ENCODE results near the gene CLK1. TPM values are rescaled to one million over a fixed set of nuclear protein-coding genes. Genes with fewer than 3 reads are reported as not detected.

CLK1 gene
- total and polyA plus RNA-seq, 9 of the 15 experiments (the other 6 are each of a cell fraction or from before 2014, with no cell fraction given): 29.3 to 99.2 (median 47.0) TPM

GRCh38 chr2:200814917-200815316 is 49.5 kb downstream of the CLK1 start:
- H3K9me1 ChIP-seq (ENCODE audit: control insufficient read depth, insufficient read depth, low read length): peaks cover 3% of the 10 kb centered on the region
- no peak overlapping the region for H3K4me2 ChIP-seq (ENCODE audit: insufficient read depth, low read length)
- no peaks in the 10 kb centered on the region for H3K9me3 ChIP-seq (replicated peaks; ENCODE audit: control insufficient read depth, insufficient read depth, low read depth, low read length)
- H2AFZ ChIP-seq (ENCODE audit: low read depth, low read length): no peak overlapping the region
- no peak for FAIRE-seq
- no peak overlapping the region for H3K27ac ChIP-seq (ENCODE audit: extremely low read depth, low read depth, low read length)
- H3K9ac ChIP-seq (ENCODE audit: insufficient read depth in 1 of 2, low read depth in 2 of 2, low read length in 2 of 2): no peak overlapping the region
- ATAC-seq: no peak
- DNase-seq (ENCODE audit: extremely low read depth in 1 of 4, low spot score in 3 of 4): no peak
- H3K36me3 ChIP-seq (ENCODE audit: control insufficient read depth, insufficient read depth, low read length): peaks cover 73% of the 10 kb centered on the region
- TF ChIP-seq NFIX (CRISPR knock-in tag; IDR thresholded peaks at IDR 0.05; ENCODE audit: low read depth) (no peak), CEBPG (CRISPR knock-in tag; IDR thresholded peaks at IDR 0.05) (no peak), CEBPG (tag; conservative IDR thresholded peaks at IDR 0.05 in 1 of 2, IDR thresholded peaks at IDR 0.05 in 1 of 2) (0 out of 4 replicates have a peak, but pooled peaks of 1 of the 2 experiments have one; percentile 8), FOSL1 (tag; conservative IDR thresholded peaks at IDR 0.05) (no peak), CEBPB (tag; IDR thresholded peaks at IDR 0.05) (peak; percentile 47; the same call in 1 of the 2 replicates), HMGXB4 (CRISPR knock-in tag; IDR thresholded peaks at IDR 0.05) (no peak), ZBTB17 (CRISPR knock-in tag; IDR thresholded peaks at IDR 0.05) (no peak), NCOA4 (IDR thresholded peaks at IDR 0.05; ENCODE audit: partially characterized antibody) (no peak), CBX2 (IDR thresholded peaks at IDR 0.05; ENCODE audit: insufficient read depth, low read length, poor library complexity, severe bottlenecking) (no peak), PRPF4 (IDR thresholded peaks at IDR 0.05; ENCODE audit: insufficient read depth, low read depth, low read length, poor library complexity, severe bottlenecking) (no peak), ZNF644 (tag; IDR thresholded peaks at IDR 0.05; ENCODE audit: low read depth) (no peak), ZNF57 (CRISPR knock-in tag; IDR thresholded peaks at IDR 0.05) (no peak)
- in situ Hi-C loops (cut with MboI) (no loop called here), intact Hi-C loops (cut with micrococcal nuclease) (loop anchor here (5.0 kb wide), 3 partner anchors 47 to 63 kb away; partner anchors contain the start of gene CLK1)
- ChIA-PET CTCF (ENCODE audit: low intra/inter-chr PET ratio) (no interaction called here), POLR2A (interaction anchor here (1.4 kb wide), 1 partner anchor 30 kb away, joined by 5 read pairs; no protein-coding TSS in a partner anchor)
- H3K79me2 ChIP-seq (ENCODE audit: control insufficient read depth, insufficient read depth, low read length): peaks cover 46% of the 10 kb centered on the region
- BruUV-seq (replicated peaks): no TSS peak
- no peaks in the 10 kb centered on the region for H3K27me3 ChIP-seq (ENCODE audit: control insufficient read depth in 2 of 2, insufficient read depth in 2 of 2, low read length in 2 of 2)
- peaks cover 0 to 7% of the 10 kb centered on the region in 2 experiments; a peak in 3 of 5 replicates for H3K4me1 ChIP-seq (replicated peaks in 1 of 2; ENCODE audit: control insufficient read depth in 2 of 2, insufficient read depth in 2 of 2, low read length in 2 of 2)
- H3K4me3 ChIP-seq: no peak overlapping the region
- WGBS (ENCODE audit: insufficient coverage, low coverage, missing lambda C conversion rate): 100% methylated on average over 1 of the region's 1 CpG
- peaks cover 14% of the 10 kb centered on the region for H4K20me1 ChIP-seq (replicated peaks; ENCODE audit: control insufficient read depth, insufficient read depth, low read length)

All from K562 (cell line).